HG03025 (cell line): ENCODE data around the gene ADCY5.

Experiments used
- ATAC-seq: cut with Tn5 transposase; IDR thresholded peaks from one replicate; pipeline ENCODE4 v1.9.1; 2021; ENCODE audit warnings: mild to moderate bottlenecking, moderate library complexity; ENCODE audit not compliant: unreplicated experiment, low FRiP score

The ADCY5 gene

GRCh38 chr3:123347205-123347604 is 101.7 kb downstream of the ADCY5 start:
- no peak for ATAC-seq

- ATAC-seq: no peak
Observed at GRCh38 chr3:123346021-123346420, 102.9 kb downstream of the ADCY5 start.

- no peak for ATAC-seq
Observed at GRCh38 chr3:123344907-123345594, 103.8 kb downstream of the ADCY5 start.

- ATAC-seq: no peak
Observed at GRCh38 chr3:123344175-123344906, 104.5 kb downstream of the ADCY5 start.

GRCh38 chr3:123343296-123344174 is 105.4 kb downstream of the ADCY5 start:
- ATAC-seq: no peak

- no peak for ATAC-seq
Observed at GRCh38 chr3:123342631-123343080, 106.2 kb downstream of the ADCY5 start.

GRCh38 chr3:123341871-123342630 is 106.8 kb downstream of the ADCY5 start:
- no peak for ATAC-seq

- no peak for ATAC-seq
Observed at GRCh38 chr3:123340336-123340735, 108.6 kb downstream of the ADCY5 start.

GRCh38 chr3:123339302-123339701 is 109.6 kb downstream of the ADCY5 start:
- no peak for ATAC-seq

- ATAC-seq: no peak
Observed at GRCh38 chr3:123338620-123339061, 110.2 kb downstream of the ADCY5 start.

GRCh38 chr3:123337948-123338619 is 110.8 kb downstream of the ADCY5 start:
- no peak for ATAC-seq

GRCh38 chr3:123337226-123337625 is 111.7 kb downstream of the ADCY5 start:
- no peak for ATAC-seq

- ATAC-seq: no peak
Observed at GRCh38 chr3:123336441-123336851, 112.4 kb downstream of the ADCY5 start.

- no peak for ATAC-seq
Observed at GRCh38 chr3:123336001-123336400, 112.9 kb downstream of the ADCY5 start.

GRCh38 chr3:123335007-123335670 is 113.8 kb downstream of the ADCY5 start:
- ATAC-seq: no peak

GRCh38 chr3:123334056-123334455 is 114.8 kb downstream of the ADCY5 start:
- ATAC-seq: no peak

GRCh38 chr3:123333401-123333800 is 115.5 kb downstream of the ADCY5 start:
- ATAC-seq: no peak

GRCh38 chr3:123332124-123332641 is 116.7 kb downstream of the ADCY5 start:
- ATAC-seq: no peak

- no peak for ATAC-seq
Observed at GRCh38 chr3:123331651-123332050, 117.2 kb downstream of the ADCY5 start.
